GM23338 (cell line): ENCODE measurements around the gene ATG9A. TPM values are rescaled to one million over a fixed set of nuclear protein-coding genes. Genes with fewer than 3 reads are reported as not detected.

Experiments used
- ATAC-seq: fragments of 200-7000 bp; cut with Tn5 transposase; 3 replicates; pipeline ENCODE4 v1.9.1; 2020
- DNase-seq: peaks from one replicate; pipeline ENCODE4 v3.0.0-alpha.2; 2015; ENCODE audit warnings: low spot score
- H2AFZ ChIP-seq: fragments of 200-600 bp; sonication (generic); 2 replicates; pipeline ENCODE4 v1.8.0; 2016; ENCODE audit warnings: antibody characterized with exemption, mild to moderate bottlenecking, moderate library complexity
- H3F3A ChIP-seq: fragments of 200-600 bp; sonication (generic); replicated peaks from 2 replicates; pipeline ENCODE4 v1.8.0; 2017; ENCODE audit warnings: antibody characterized with exemption, mixed run types, low read depth
- H3K27ac ChIP-seq: fragments of 200-600 bp; sonication (generic); 2 replicates; pipeline ENCODE4 v1.6.1; 2016; ENCODE audit warnings: low read depth
- H3K27me3 ChIP-seq: fragments of 200-600 bp; sonication (generic); 2 replicates; pipeline ENCODE4 v1.8.0; 2016; ENCODE audit warnings: mild to moderate bottlenecking, mixed run types, moderate library complexity; ENCODE audit not compliant: insufficient read depth
- H3K36me3 ChIP-seq: fragments of 200-600 bp; sonication (generic); 2 replicates; pipeline ENCODE4 v1.8.0; 2016; ENCODE audit warnings: mild to moderate bottlenecking; ENCODE audit not compliant: insufficient read depth
- H3K4me1 ChIP-seq: fragments of 200-600 bp; sonication (generic); 2 replicates; pipeline ENCODE4 v1.8.0; 2016; ENCODE audit warnings: mild to moderate bottlenecking, moderate library complexity; ENCODE audit not compliant: insufficient read depth
- H3K4me2 ChIP-seq: fragments of 200-600 bp; sonication (generic); 2 replicates; pipeline ENCODE4 v1.7.1; 2017; ENCODE audit warnings: mixed run types
- H3K4me3 ChIP-seq: fragments of 200-600 bp; sonication (generic); 2 replicates; pipeline ENCODE4 v1.6.1; 2016; ENCODE audit warnings: mixed run types
- H3K79me2 ChIP-seq: fragments of 200-600 bp; sonication (generic); replicated peaks from 2 replicates; pipeline ENCODE4 v1.8.0; 2017; ENCODE audit warnings: mild to moderate bottlenecking; ENCODE audit not compliant: insufficient read depth
- H3K9me2 ChIP-seq: fragments of 200-600 bp; sonication (generic); 2 replicates; pipeline ENCODE4 v1.8.0; 2017; ENCODE audit not compliant: insufficient read depth
- H4K20me1 ChIP-seq: fragments of 200-600 bp; sonication (generic); replicated peaks from 2 replicates; pipeline ENCODE4 v1.8.0; 2017; ENCODE audit warnings: mild to moderate bottlenecking; ENCODE audit not compliant: insufficient read depth
- H3K27ac Mint-ChIP-seq: 2 replicates; pipeline ENCODE4 v1.8.0; 2020; ENCODE audit warnings: inconsistent platforms, mild to moderate bottlenecking, moderate library complexity, mixed read lengths
- H3K27me3 Mint-ChIP-seq: 3 replicates; pipeline ENCODE4 v1.8.0; 2022; ENCODE audit warnings: low read depth, mild to moderate bottlenecking, moderate library complexity, mixed read lengths, inconsistent platforms; ENCODE audit not compliant: insufficient read depth, poor library complexity
- H3K36me3 Mint-ChIP-seq: 3 replicates; pipeline ENCODE4 v1.8.0; 2021; ENCODE audit warnings: low read depth, mild to moderate bottlenecking, inconsistent platforms, moderate library complexity, mixed read lengths
- H3K4me1 Mint-ChIP-seq: 3 replicates; pipeline ENCODE4 v1.8.0; 2020; ENCODE audit warnings: mild to moderate bottlenecking, inconsistent platforms, mixed read lengths
- H3K4me3 Mint-ChIP-seq: 3 replicates; pipeline ENCODE4 v1.8.0; 2021; ENCODE audit warnings: moderate library complexity, mild to moderate bottlenecking, inconsistent platforms, mixed read lengths
- H3K9me3 Mint-ChIP-seq: 3 replicates; pipeline ENCODE4 v1.8.0; 2020; ENCODE audit warnings: moderate library complexity, mild to moderate bottlenecking, inconsistent platforms, mixed read lengths
- CREB1 ChIP-seq: fragments of 250-450 bp; sonication (Bioruptor Pico); IDR thresholded peaks from 2 replicates; pipeline ENCODE4 v1.5.0; 2020; ENCODE audit warnings: low read depth, mild to moderate bottlenecking, moderate library complexity
- CTCF ChIP-seq, 2 experiments: fragments of 200-600 bp in 1 of 2; sonication (generic) in 1 of 2; conservative IDR thresholded peaks; 2 replicates each; pipeline versions ENCODE4 v1.5.1 to v1.6.1; 2016 to 2017; ENCODE audit warnings: antibody characterized with exemption in 2 of 2, low read depth in 2 of 2, mild to moderate bottlenecking in 2 of 2, moderate library complexity in 1 of 2
- ETS1 ChIP-seq: IDR thresholded peaks from 2 replicates; pipeline ENCODE4 v1.6.1; 2016; ENCODE audit warnings: antibody characterized with exemption
- EZH2 ChIP-seq: fragments of 200-600 bp; sonication (generic); IDR thresholded peaks from one replicate; pipeline ENCODE4 v1.8.0; 2017; ENCODE audit warnings: antibody characterized with exemption, mild to moderate bottlenecking, low read depth; ENCODE audit not compliant: unreplicated experiment
- EZH2phosphoT487 ChIP-seq: fragments of 200-600 bp; sonication (generic); IDR thresholded peaks from one replicate; pipeline ENCODE4 v1.8.1; 2018; ENCODE audit warnings: antibody characterized with exemption; ENCODE audit not compliant: unreplicated experiment
- JUNB ChIP-seq: IDR thresholded peaks from one replicate; pipeline ENCODE4 v1.6.1; 2016; ENCODE audit warnings: antibody characterized with exemption; ENCODE audit not compliant: unreplicated experiment
- NANOG ChIP-seq: IDR thresholded peaks from 2 replicates; pipeline ENCODE4 v1.6.1; 2016; ENCODE audit warnings: antibody characterized with exemption, borderline replicate concordance
- REST ChIP-seq: IDR thresholded peaks from one replicate; pipeline ENCODE4 v1.6.1; 2018; ENCODE audit warnings: antibody characterized with exemption; ENCODE audit not compliant: unreplicated experiment
- STAT1 ChIP-seq: IDR thresholded peaks from one replicate; pipeline ENCODE4 v1.6.1; 2016; ENCODE audit warnings: antibody characterized with exemption; ENCODE audit not compliant: unreplicated experiment
- ZNF114 ChIP-seq: fragments of 250-450 bp; sonication (Bioruptor Pico); IDR thresholded peaks from 2 replicates; pipeline ENCODE4 v1.5.0; 2020; ENCODE audit warnings: mild to moderate bottlenecking, moderate library complexity
- polyA plus RNA-seq: library from polyadenylated mRNA; unstranded; fragments of >200 nt; fragmentation: Nextera tagmentation; extraction: Ambion mirVana; gene quantifications from 2 replicates; pipeline ENCODE4 v1.2.1, GENCODE V29; 2016
- total RNA-seq: library from RNA; depleted of rRNA; stranded (reverse); fragments of >200 nt; shearing (Covaris generic); gene quantifications from 2 replicates; pipeline ENCODE4 v1.2.3, GENCODE V29; 2014

The ATG9A gene
- total and polyA plus RNA-seq, 2 experiments from 2014 or later: 20.7 to 54.2 TPM

GRCh38 chr2:219210886-219211362 is 18.5 kb downstream of the ATG9A start (continued):
- no peak for TF ChIP-seq REST
- TF ChIP-seq EZH2: no peak

- no peak for ATAC-seq
- TF ChIP-seq STAT1 (no peak), REST (no peak), JUNB (no peak), CTCF (conservative IDR thresholded peaks at IDR 0.05; ENCODE audit: low read depth in 2 of 2) (no peak), CREB1 (CRISPR knock-in tag) (no peak), EZH2phosphoT487 (no peak), NANOG (no peak), ETS1 (no peak), ZNF114 (CRISPR knock-in tag) (no peak)
Observed at GRCh38 chr2:219210196-219210885, 19.1 kb downstream of the ATG9A start.

More at GRCh38 chr2:219210196-219210885, 19.1 kb downstream of the ATG9A start:
- no peaks in the 10 kb centered on the region for H3K9me3 Mint-ChIP-seq
- Histone ChIP-seq H3K27ac (no peak overlapping the region), H3F3A (peaks cover 15% of the 10 kb centered on the region; the same call in 1 of the 2 replicates), H3K9me2 (no peaks in the 10 kb centered on the region), H3K4me1 (peaks cover 15% of the 10 kb centered on the region), H3K36me3 (no peaks in the 10 kb centered on the region; the same call in 1 of the 2 replicates), H3K4me3 (no peak overlapping the region), H4K20me1 (no peaks in the 10 kb centered on the region; the same call in 1 of the 2 replicates), H3K79me2 (no peaks in the 10 kb centered on the region), H3K4me2 (no peak overlapping the region), H3K27me3 (no peaks in the 10 kb centered on the region), H2AFZ (no peak overlapping the region)
- no peak overlapping the region; the same call in 2 of the 3 replicates for H3K4me3 Mint-ChIP-seq
- H3K4me1 Mint-ChIP-seq: peaks cover 13% of the 10 kb centered on the region; the same call in 2 of the 3 replicates
- no peak for DNase-seq
- peaks cover 57% of the 10 kb centered on the region for H3K36me3 Mint-ChIP-seq
- no peak overlapping the region for H3K27ac Mint-ChIP-seq
- H3K27me3 Mint-ChIP-seq: peaks cover 11% of the 10 kb centered on the region
